HG03103 (cell line): ENCODE results near the gene MREG.
A peak's percentile ranks its signal among the peaks of the same experiment; 100 is the strongest.
"Not testable (repeated sequence)": the region's sequence is repeated elsewhere in the genome, so short reads cannot be mapped to it uniquely, and the experiment has no call there.

ENCODE experiments used
- ATAC-seq: cut with Tn5 transposase; IDR thresholded peaks from one replicate; pipeline ENCODE4 v1.9.1; 2021; ENCODE audit warnings: low read depth; ENCODE audit not compliant: unreplicated experiment

The MREG gene

DNA sequence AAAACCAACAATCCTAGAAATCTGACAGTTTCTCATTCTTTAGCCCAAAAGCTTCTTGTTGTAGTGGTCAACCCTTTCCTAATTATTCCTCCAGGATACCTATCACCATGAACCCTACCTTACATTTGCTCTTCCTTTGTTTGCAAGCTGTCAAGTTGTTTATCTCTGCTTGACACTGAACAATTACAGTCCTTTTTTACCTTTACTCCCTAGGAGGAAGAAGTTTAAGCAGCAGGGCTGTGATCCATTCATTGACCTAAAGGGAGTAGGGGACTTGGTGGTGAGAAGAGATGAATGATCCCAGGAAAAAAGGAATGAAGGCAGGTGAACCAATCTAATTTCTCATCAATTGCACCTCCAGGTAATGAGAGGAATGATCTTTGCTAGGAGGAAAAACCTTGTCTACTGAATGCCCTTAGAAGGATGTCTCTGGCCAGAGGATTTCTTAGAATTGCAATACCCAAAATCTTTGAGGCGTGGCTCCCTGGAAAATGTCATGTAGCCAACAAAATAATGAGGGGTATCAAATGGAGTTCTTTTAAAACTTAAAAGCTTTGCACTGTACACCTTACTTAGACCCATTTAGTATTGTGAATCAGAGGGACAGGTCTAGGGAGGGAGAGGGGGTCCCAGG lies 47.7 kb downstream of the MREG start:
- ATAC-seq: no peak

DNA sequence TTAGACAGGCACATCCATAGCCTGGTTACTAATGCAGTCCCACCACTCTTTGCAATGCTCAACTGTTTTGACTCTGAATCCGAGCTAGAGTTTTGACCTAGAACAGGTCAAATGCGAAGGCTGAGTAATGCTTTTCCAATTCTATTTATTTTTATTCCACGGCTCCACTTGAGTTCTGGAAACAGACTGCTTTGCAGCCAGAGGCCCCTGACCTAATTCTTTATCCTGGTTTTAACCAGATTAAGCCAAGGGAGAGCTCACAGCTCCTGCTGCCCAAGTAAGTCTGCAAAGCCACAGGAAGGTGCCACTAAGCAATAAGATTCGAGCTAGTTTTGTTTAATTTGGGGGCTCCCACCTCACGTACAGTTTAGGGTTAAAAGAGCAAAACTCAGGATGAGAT lies 51.4 kb downstream of the MREG start:
- no peak for ATAC-seq

DNA sequence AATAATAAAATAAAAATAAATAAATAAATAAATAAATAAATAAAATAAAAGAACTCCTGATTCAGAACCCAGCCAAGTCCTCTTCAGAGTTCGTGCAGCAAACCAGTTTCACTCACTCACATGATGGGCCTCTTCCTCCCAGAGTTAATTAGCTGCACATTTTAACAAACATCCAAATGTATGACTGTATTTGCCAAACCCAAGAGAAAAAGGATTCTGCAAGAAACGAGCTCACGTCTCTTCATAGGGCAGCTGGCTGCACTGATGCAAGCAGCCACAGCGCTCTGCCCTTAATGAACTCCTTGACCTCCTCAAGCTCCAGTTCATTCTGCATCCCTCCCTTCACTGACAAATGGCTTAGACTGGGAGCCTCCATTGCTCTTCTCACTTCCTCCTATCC lies 55.1 kb downstream of the MREG start:
- no peak for ATAC-seq

DNA sequence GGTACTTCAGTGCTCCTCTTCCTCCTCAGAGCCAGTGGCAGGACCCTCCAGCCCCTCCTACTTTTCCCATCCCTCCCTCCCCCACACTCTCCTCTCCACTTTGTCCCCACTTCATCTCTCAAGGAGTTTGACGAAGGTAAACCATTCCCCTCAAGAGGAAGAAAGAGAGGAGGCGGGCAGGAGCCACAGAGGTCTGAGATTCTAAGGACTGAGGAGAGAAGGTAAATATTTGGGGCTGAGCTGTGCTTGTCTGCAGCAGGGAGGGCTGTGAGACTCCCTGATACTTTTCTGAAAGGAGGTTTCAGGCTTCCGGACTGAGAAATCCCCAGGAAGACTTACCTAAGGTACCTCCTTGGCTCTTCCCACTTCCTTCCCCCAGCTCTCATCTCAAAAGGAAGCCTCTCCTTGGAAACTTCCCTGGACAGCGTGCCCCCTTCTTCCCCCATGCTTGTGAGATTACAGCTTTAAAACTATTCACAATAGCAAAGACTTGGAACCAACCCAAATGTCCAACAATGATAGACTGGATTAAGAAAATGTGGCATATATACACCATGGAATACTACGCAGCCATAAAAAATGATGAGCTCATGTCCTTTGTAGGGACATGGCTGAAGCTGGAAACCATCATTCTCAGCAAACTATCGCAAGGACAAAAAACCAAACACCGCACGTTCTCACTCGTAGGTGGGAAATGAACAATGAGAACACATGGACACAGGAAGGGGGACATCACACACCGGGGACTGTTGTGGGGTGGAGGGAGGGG lies 55.8 kb downstream of the MREG start:
- ATAC-seq: not testable (repeated sequence)

DNA sequence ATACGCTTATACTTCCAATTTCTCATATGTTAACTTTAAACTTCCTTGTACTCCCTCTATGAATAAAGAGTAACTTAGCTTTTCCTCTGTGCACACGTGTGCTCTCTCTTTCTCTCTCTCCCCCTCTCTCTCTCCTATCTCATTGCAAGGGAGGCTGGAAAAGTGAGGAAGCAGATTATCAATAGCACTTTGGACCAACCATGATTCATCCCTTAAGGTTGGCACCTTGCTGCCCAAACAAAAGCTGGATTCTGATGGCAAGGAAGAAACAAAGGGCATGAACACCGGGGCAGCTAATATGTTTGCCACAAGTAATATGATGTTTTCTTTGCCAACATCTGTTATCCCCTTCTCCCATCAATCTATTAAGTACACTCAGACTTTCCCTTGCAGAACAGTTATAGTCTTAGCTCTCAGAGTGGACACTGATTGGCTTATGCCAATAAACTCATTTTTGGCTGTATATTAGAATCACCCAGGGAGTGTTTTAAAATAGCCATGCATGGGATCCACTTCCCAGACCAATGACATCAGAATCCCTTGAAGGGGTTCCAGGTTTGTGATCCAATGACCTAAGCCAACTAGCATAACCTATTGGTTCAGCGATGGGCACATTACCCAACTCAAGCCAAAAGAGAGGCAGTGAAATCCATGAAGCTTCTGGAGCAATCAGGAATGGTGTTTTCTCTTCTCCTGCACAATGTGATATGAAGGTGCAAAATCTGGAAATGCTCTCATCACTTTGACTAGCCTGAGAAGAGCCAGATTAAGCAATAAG lies 60.3 kb downstream of the MREG start:
- no peak for ATAC-seq

DNA sequence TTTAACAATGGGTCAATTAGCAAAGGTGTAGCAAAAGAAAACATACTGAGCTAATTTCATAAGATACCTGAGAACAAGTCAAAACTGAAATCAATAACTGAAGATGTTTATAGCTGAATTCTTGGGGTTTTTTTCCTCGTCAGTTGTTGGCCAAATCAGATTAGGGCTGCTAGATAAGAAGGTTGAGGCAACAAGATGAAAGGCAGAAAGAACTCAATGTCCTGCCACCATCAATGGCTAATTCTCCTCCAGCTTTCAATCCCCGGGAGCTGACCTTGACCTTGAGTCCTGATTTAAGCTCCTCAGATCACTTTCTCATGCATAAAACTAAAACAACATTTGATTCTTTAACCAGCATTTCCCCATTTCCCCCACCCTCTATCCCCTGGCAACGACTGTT lies 61.8 kb downstream of the MREG start:
- ATAC-seq: no peak

DNA sequence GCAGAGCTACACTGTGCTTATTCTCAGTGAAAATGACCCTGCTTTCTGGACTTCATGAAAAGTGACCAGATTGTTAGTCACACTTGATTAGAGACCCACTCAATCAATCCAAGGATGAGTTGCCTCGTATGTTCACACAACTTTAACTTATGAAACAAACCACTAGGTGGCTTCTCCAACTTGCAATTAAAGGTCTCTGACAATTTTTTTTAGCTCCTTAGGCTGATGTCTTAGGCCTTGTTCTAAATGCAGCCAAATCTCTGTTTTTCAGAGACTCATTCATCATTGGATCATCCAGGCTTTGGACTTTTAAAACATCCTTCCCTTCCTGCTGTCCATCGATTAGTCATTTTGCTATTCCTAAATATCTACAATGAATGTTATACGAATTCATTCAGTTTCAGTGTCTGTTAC lies 63.4 kb downstream of the MREG start:
- peak; percentile 88 for ATAC-seq

DNA sequence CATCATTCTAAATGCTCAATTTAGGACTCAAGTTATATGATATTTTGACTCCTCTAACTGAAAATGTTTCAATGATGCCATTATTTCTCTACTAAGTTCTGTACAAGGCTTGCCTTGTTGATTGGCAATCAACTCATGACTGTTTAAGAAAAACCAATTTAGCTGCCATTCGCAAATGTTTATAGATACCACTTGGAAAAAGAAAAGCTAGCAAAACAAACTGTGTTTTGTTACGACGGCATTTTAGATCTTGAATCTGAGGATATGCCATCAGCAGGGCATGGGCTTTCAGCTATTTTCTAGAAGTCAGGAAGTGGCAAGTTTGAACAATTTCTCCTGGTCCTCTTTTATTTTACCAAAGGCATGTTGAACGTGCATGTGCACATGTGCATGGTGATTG lies 65.3 kb downstream of the MREG start:
- no peak for ATAC-seq

DNA sequence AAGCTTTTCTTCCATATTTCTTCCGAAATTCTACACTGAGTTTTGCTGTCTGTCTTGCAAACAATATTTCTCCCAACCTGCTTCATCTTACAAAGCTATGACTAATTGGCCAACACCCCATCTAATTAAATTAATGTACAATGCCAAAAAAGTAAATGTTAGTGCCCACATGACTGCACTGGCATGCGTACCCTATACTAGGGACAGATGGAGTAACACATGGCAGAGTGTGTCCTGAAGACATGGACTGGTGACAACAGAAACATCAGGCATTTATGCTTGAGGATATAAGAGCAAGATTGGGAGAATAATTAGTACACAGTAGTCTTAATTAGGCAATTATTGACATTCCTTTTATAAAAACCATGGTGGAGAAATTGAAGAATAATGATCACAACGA lies 66.8 kb downstream of the MREG start:
- ATAC-seq: no peak

DNA sequence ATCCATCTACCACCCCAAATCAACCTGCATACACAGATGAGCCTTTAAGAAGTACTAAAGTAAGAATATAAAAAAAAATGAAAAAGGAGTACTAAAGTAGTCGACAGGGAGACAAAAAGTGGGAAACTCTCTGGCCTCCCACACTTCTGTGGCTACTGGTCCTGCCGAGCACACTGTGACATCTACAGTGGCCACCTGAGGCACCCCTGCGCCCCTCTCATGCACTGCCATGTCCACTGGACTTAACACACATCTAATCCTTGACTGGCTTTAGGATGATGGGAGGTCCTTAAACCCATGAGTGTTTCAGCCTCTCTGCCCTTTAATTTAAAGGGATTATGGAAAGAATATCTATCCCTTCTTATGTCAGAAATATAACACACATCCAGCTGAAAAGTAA lies 71.2 kb downstream of the MREG start:
- ATAC-seq: no peak

DNA sequence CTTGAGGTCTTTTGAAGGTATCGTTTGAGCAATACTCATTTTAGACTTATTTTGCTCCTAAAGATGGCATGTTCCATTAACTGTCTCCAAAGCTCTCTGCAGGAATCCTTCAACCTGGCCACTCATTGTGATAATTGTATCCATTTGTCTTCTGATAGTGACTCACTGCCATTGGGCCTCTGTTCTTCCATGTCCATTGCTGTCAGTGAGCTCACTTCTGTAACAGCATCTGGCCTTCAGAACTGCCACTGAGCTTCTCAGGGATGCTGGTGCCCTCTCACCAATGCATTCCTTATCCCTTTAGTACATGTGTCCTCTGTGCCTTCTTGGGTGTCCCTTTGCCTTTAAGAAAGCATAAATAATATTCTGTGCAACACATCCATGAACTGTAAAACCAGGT lies 71.6 kb downstream of the MREG start:
- no peak for ATAC-seq

DNA sequence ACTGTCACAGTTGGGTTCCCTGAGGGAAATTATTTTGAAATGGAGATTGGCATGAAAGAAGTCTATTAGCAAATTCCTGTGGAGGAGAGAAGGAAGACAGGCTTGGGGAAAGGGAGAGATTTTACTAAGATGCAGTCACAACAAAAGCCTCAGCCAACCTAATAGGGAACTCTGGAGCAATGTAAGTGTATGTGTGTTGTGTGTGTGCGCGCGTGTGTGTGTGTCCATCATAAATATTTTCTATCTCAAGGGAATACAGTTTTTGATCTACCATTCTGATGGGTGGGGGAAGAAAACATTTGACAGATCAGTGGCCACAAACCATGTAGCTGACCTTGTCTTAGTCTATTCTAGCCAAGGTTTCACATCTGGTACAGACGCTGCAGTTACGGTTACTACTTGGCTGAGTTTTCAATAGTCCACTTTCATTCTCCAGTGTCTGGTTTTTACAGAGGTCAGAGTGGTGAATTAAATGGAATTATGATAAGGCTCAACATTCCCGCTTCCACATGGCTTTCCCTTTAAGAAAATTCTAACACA lies 72.6 kb downstream of the MREG start:
- no peak for ATAC-seq

DNA sequence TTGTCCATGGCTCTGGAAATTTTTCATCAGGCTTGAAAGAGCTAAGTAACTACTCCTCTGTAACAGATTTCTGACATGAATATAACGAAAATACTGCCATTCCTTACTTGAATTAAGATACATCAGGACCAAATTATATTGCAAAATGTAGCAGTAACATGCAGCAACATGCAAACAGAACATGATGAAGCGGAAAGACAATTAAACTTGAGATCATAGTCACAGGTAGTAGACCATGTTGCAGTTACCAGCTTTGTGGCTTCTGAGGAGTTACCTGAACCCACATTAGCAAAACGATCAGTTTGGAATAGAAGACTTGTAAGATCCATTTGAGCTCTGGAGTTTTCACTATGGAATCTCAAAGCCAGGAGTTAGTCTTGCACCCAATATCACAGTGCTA lies 76.2 kb downstream of the MREG start:
- no peak for ATAC-seq

DNA sequence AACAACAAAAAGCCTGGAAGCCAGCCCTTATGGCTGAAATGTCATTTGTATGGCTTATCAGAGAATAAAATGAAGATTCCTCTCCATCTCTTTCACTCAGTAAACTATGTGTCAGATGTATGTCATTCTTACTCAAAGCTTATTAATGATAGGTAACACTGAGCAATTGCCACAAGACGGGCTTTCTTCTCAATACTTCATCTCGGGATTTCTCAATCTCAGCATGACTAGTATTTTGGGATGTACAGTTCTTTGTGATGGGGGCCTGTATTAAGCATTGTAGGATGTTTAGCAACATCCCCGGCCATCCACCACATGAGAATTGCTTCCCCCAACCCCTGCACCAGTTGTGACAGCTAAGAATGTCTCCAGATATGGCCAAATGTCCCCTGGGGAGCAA lies 80.2 kb downstream of the MREG start:
- ATAC-seq: no peak

DNA sequence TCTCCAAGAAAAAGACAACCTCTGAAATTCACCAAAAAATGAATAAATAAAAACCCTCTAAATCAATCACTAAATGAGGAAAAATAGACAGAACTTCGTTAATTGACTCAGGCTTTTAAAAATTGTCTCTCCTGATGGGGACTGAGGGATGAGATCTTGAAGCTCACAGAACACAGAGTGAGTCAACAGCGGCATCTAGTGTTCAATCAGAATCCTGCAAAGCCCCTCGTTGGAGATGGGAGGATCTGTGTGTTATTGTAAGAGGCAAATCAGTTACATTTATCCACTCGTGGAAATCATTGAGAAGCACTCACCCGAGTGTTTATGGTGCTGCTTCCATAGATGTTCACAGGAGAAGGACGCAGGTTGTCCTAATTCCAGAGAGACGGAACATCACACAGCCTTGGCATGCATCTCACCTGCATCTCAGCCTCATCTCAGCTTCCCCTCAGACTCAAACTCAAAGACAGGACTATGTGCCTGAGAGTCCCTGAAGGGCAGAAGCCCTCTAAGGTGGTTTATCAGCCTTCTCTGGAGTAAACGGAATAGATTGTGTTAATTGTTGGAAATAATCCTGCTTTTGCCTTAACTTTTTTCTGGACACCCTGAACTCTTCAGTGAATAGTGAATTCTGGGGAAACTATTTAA lies 82.0 kb downstream of the MREG start:
- peak; percentile 88 for ATAC-seq

DNA sequence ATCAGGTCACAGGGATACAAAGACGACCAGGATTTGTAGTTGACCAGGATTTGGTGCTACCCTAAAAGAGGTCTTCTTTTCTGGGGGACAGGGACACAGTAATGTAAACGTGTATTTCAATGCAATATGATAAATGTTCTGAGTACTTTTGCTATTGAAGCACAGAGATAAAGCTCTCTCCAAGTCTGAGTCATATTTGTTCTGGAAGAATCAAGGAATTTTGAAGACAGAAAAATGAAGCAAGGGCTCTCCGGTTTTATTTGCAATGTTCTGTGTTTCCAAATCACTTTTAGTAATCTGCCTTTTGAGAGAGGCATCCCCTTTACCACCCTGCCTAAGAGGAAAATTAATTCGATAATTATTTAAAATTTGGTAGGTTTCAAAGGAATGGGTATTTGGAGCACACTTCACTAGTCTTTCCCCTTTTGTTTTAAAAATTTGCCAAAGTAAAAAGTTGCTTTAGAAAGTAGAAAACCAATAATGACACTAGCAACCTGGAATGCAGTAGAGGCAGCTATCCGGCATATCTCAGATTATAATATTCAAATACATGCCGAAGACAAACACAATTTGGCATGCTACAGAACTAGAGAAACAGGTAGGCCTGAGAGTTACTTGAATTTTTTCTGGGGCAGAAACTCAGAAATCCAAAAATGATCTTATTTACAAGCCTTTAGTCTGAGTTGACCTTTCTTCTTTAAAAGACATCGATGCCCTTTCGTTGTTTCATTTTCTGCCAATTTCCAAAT lies 82.7 kb downstream of the MREG start:
- no peak for ATAC-seq

DNA sequence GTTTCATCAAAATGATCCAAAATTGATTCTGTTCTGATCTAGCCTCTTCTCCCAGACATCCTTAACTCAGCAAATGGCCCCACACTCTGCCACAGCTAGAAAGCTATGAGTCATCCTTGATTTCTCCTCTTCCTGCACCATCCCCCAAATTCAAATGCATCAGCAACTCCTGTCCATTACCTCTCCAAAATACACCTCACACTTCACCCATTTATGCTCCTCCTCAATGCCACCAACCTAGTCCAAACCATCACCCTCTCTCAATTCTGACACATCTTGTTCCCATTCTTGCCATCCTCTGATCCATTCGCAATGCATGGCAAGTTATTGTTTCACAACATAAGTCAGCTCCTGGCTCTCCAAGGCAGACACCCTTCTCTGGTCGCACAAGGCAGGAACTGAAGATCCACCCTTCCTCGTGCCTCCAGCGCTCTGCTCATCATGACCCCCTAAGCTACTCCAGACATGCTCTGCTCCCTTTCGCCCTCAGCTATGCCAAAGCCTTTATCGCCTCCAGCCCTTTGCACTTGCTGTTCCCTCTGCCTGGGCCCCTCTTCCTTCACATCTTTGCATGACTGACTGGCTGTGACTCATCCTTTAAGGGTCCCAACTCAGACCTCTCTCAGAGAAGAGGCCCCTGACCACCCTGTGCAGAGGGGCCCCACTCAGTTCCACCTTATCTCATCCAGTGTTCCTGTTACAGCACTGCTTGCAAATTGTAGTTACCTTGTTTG lies 83.6 kb downstream of the MREG start:
- no peak for ATAC-seq

DNA sequence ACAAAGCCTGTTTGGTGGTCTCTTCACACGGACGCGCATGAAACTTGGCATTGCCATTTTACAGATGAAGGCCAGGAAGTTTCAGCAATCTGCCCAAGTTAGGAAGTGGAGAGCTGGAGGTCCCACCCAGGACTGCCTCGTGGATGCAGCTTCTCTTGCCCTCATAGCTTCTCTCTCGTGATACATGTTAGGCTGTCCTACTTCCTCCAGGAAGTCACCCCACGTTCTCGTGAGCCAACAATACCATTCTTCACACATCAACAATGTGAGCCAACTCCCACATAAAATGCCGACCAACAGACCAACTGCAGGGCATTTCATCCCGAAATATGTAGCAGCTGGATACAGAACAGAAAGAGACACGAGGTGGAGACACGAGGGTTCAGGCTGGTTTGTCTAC lies 85.3 kb downstream of the MREG start:
- ATAC-seq: no peak

DNA sequence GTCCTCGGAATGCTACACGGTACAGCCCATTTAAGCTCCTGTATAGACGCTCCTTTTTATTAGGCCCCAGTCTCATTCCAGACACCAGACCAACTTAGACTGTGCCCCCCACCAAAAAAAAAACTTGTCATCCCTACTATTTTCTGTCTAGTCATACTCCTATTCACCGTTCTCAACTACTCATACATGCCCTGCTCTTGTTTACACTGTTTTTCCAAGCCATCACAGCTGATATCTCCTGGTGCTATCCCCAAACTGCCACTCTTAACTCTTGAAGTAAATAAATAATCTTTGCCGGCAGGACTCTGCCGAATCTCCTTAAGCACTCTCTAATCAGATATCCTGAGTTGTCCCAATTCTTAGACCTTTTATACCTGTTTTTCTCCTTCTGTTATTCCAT lies 86.4 kb downstream of the MREG start:
- ATAC-seq: not testable (repeated sequence)

DNA sequence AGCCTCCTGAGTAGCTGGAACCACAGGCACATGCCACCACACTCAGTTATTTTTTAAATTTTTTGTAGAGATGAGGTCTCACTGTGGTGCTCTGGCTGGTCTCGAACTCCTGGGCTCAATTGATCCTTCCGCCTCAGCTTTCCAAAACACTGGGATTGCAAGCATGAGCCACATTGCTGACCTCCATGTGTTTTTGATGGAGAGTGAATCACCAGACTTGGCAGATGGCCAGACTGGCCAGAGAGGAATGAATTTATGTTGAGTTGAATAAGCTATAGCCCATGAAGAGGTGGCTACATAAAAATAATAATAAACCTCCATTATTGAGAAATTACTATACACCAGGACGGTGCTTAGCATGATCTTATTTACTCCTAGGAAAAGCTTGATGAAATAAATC lies 91.5 kb downstream of the MREG start:
- ATAC-seq: no peak
